ENCODE measurements around the gene SOX13. TPM values are rescaled to one million over a fixed set of nuclear protein-coding genes. Genes with fewer than 3 reads are reported as not detected.
"Not testable (repeated sequence)": the region's sequence is repeated elsewhere in the genome, so short reads cannot be mapped to it uniquely, and the experiment has no call there.

The SOX13 gene
- total RNA-seq, 4 donors from 2014 or later, result 10.8 to 52.0 (median 18.7) TPM

GRCh38 chr1:204044448-204044847 is 28.5 kb upstream of the SOX13 start:
- ATAC-seq (ENCODE audit: low FRiP score) (no peak), DNase-seq (ENCODE audit: low spot score) (no peak)
- no peak for TF ChIP-seq CTCF (IDR thresholded peaks at IDR 0.05)

DNA sequence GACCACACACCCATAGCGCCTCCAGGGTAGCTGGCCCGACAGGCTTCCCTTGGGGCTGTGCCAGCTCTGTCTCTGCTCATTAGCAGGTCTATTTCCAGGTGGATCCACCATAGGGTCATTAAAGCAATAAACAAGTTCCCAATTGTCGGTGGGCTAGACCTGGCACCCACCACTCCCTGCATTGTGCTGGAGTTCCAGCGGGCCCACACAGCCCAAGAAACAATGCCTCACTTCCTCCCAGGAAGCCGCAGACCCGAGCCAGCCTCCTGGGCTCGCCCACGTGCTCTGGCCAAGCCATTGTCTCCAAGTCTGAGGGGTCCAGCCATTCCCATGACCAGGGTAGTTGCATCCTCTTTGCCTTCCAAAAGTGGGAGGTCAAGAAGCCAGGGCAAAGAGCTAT is 27.5 kb upstream of the SOX13 start:
- no peak for TF ChIP-seq CTCF (IDR thresholded peaks at IDR 0.05)
- ATAC-seq (ENCODE audit: low FRiP score) (no peak), DNase-seq (ENCODE audit: low spot score) (no peak)

GRCh38 chr1:204046346-204046745 is 26.6 kb upstream of the SOX13 start:
- DNase-seq (ENCODE audit: low spot score) (no peak), ATAC-seq (ENCODE audit: low FRiP score) (no peak)
- no peak for TF ChIP-seq CTCF (IDR thresholded peaks at IDR 0.05)

DNA sequence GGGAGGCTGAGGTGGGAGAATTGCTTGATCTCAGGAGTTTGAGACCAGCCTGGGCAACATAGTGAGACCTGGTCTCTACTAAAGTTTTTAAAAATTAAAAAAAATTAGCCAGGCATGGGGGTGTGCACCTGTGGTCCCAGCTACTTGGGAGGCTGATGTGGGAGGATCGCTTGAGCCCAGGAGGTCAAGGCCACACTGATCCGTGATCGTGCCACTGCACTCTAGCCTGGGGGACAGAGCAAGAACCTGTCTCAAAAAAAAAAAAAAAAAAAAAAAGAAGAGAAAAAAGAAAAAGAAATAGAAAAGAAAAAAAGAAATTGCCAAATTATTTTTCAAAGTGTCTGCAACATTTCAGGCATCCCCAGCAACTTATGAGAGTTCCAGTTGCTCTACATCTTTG is 24.1 kb upstream of the SOX13 start:
- DNase-seq (ENCODE audit: low spot score), result not testable (repeated sequence)

DNA sequence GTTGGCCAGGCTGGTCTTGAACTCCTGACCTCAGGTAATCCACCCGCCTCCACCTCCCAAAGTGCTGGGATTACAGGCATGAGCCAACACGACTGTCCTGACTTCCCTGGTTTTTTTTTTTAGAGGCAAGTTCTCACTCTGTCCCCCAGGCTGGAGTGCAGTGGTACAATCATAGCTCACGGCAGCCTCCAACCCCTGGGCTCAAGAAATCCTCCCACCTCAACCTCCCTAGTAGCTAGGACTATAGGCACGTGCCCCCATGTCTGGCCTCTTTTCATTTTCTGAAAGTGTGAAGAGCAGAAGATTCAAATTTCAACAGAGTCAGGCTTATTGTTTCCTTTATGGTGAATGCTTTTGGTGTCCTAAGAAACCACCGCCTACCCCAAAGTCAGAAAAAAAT is 21.7 kb upstream of the SOX13 start:
- ATAC-seq (ENCODE audit: low FRiP score) (no peak), DNase-seq (ENCODE audit: low spot score) (no peak)
- no peak for TF ChIP-seq CTCF (IDR thresholded peaks at IDR 0.05)

More for the DNA sequence above, 24.1 kb upstream of the SOX13 start:
- ATAC-seq (ENCODE audit: low FRiP score), result not testable (repeated sequence)

DNA sequence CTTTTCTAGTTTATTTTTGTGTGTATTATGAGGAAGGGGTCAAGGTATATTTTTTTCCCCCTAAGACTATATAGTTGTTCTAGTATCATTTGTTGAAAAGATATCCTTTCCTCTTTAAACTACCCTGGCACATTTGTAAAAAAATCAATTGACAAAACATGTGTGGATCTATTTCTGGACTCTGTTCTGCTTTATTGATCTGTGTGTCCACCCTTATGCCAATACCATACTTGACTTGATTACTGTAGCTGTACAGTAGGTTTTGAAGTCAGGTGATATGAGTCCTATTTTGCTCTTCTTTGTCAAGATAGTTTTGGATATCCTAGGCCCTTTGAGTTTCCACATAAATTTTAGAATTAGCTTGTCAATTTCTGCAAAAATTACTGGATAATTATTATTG is 21.2 kb upstream of the SOX13 start:
- no peak for ATAC-seq (ENCODE audit: low FRiP score)
- no peak for DNase-seq (ENCODE audit: low spot score)
- TF ChIP-seq CTCF (IDR thresholded peaks at IDR 0.05), result no peak

DNA sequence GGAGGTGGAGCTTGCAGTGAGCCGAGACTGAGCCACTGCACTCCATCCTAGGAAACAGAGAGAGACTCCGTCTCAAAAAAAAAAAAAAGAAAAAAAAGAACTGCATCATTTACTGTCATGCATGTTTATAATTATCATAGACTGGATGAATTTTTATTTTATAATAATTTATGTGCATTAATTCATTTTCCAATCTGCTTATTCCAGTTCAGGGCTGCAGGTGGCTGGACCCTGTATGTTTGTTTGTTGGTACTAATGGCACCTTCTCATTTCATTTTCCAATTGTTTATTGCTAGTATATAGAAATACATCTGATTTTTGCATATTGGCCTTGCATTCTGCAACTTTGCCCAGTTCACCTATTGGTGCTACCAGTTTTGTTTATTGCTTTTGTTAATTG is 19.0 kb upstream of the SOX13 start:
- ATAC-seq (ENCODE audit: low FRiP score), result no peak
- no peak for TF ChIP-seq CTCF (IDR thresholded peaks at IDR 0.05)
- DNase-seq (ENCODE audit: low spot score), result no peak

- ATAC-seq (ENCODE audit: low FRiP score), result no peak
- no peak for DNase-seq (ENCODE audit: low spot score)
- TF ChIP-seq CTCF (IDR thresholded peaks at IDR 0.05), result no peak
These were observed 12.9 kb upstream of the SOX13 start for GRCh38 chr1:204059970-204060369.
